Cardiac muscle cell (in vitro differentiated cells and primary cell): ENCODE data around the gene TNFRSF4. TPM values are rescaled to one million over a fixed set of nuclear protein-coding genes. Genes with fewer than 3 reads are reported as not detected.

Source experiments
- DNase-seq, 2 donors: peaks; one replicate each; pipeline versions ENCODE4 v3.0.0 to v3.0.0-alpha.2; 2010 to 2017; ENCODE audit warnings: low read depth in 1 of 2, low spot score in 1 of 2
- H3K27ac ChIP-seq: fragments of 200-600 bp; sonication (generic); 2 replicates; pipeline ENCODE4 v1.5.1; 2016
- H3K27me3 ChIP-seq: fragments of 200-600 bp; sonication (generic); 2 replicates; pipeline ENCODE4 v1.6.0; 2016; ENCODE audit warnings: control low read depth
- H3K36me3 ChIP-seq: fragments of 200-600 bp; sonication (generic); 2 replicates; pipeline ENCODE4 v1.5.1; 2016; ENCODE audit warnings: control low read depth
- H3K4me1 ChIP-seq: fragments of 200-600 bp; sonication (generic); 2 replicates; pipeline ENCODE4 v1.8.1; 2017; ENCODE audit warnings: low read depth, mild to moderate bottlenecking, mixed run types
- H3K4me3 ChIP-seq: fragments of 200-600 bp; sonication (generic); 2 replicates; pipeline ENCODE4 v1.5.1; 2016; ENCODE audit warnings: mild to moderate bottlenecking
- H3K9me3 ChIP-seq: fragments of 200-600 bp; sonication (generic); 2 replicates; pipeline ENCODE4 v1.5.1; 2017; ENCODE audit warnings: low read depth, mild to moderate bottlenecking, control low read depth
- polyA plus RNA-seq: library from polyadenylated mRNA; unstranded; fragments of >200 nt; fragmentation: Nextera tagmentation; extraction: Ambion mirVana; gene quantifications from 2 replicates; pipeline ENCODE4 v1.2.1, GENCODE V29; 2016
- total RNA-seq: library from RNA; depleted of rRNA; stranded (reverse); fragments of >200 nt; gene quantifications from 2 replicates; pipeline ENCODE4 v1.2.3, GENCODE V29; 2016
- TF ChIP-seq, protein P1 (sequence below): IDR thresholded peaks from 2 replicates; pipeline ENCODE4 v1.5.1; 2012; ENCODE audit warnings: low read depth, mild to moderate bottlenecking, low read length

TNFRSF4 gene
- total and polyA plus RNA-seq, 2 experiments from 2014 or later = not detected

DNA sequence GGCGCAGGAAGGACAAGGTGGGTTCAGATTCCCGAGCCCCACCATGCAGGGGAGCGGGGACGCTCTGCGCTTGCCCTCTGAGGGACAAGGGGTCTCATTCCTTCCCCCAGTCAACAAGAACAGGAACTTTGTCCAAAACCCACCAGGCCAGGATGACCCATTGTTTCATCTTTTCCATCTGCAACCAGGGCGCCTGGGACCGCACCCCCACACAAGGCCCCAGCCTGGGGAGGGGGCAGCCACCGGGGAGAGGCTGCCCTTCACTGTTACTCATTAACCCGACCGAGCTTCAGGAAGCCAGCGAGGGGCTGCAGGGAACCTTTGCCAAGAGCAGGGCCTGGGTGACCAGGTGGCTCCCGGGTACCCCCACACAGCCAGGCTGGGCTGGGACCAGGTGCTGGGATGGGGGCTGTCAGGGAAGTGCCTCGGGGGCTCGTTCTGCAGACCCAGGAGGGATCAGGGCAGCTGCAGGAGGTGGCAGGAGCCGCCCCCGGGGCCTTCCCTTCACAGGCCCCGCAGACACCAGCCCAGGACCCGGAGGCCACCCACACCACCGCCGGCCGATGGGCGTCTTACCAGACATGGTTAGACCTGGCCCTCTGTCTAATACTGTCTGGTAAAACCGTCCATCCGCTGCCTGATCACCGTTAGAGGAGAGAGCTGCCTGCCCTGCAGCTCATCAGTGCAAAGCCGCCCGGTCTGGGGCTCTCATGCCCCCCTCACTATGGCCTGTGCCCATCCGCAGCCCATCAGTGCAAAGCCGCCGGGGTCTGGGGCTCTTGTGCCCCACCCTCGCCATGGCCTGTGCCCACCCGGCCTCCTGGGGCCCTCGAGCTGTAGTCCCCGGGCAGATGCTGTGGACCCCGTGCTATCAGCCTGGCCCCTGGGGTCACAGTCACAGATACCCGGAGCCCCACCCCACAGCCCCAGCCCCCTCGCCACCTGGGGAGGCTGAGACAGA is 45.2 kb downstream of the TNFRSF4 start:
- DNase-seq = no peak
- Histone ChIP-seq H3K27me3 (peaks cover 25% of the 10 kb centered on the region), H3K9me3 (no peaks in the 10 kb centered on the region), H3K36me3 (no peaks in the 10 kb centered on the region), H3K4me3 (no peak overlapping the region), H3K27ac (no peak overlapping the region), H3K4me1 (no peaks in the 10 kb centered on the region)
- TF ChIP-seq, protein P1, sequence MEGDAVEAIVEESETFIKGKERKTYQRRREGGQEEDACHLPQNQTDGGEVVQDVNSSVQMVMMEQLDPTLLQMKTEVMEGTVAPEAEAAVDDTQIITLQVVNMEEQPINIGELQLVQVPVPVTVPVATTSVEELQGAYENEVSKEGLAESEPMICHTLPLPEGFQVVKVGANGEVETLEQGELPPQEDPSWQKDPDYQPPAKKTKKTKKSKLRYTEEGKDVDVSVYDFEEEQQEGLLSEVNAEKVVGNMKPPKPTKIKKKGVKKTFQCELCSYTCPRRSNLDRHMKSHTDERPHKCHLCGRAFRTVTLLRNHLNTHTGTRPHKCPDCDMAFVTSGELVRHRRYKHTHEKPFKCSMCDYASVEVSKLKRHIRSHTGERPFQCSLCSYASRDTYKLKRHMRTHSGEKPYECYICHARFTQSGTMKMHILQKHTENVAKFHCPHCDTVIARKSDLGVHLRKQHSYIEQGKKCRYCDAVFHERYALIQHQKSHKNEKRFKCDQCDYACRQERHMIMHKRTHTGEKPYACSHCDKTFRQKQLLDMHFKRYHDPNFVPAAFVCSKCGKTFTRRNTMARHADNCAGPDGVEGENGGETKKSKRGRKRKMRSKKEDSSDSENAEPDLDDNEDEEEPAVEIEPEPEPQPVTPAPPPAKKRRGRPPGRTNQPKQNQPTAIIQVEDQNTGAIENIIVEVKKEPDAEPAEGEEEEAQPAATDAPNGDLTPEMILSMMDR = no peak

DNA sequence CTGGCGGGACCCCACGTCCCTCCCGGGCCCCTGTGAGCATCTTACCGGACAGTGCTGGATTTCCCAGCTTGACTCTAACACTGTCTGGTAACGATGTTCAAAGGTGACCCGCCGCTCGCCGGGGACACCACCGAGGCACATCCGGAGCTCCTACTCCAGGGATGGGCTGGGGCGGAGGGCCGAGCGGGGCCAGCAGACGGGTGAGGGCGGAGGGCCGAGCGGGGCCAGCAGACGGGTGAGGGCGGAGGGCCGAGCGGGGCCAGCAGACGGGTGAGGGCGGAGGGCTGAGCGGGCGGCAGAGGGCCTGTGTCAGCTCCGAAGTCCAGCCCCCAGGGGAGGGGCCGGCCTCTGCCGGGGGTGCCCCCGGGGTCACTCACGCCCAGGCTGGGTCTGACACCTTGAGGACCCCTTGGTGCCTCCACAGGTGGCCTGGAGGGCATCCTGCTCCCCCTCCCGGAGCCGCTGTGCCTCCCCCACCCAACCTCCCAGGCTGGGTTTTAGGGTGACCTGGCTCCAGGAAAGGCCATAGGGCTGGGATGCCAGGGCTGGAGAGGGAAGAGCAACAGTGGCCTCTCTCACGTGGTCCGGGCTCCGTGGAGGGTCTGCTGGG is 46.0 kb downstream of the TNFRSF4 start:
- Histone ChIP-seq H3K27me3 (peaks cover 19% of the 10 kb centered on the region), H3K36me3 (no peaks in the 10 kb centered on the region), H3K27ac (no peak overlapping the region), H3K4me1 (no peaks in the 10 kb centered on the region), H3K4me3 (no peak overlapping the region), H3K9me3 (no peaks in the 10 kb centered on the region)
- DNase-seq = no peak
- TF ChIP-seq, protein P1 = no peak

DNA sequence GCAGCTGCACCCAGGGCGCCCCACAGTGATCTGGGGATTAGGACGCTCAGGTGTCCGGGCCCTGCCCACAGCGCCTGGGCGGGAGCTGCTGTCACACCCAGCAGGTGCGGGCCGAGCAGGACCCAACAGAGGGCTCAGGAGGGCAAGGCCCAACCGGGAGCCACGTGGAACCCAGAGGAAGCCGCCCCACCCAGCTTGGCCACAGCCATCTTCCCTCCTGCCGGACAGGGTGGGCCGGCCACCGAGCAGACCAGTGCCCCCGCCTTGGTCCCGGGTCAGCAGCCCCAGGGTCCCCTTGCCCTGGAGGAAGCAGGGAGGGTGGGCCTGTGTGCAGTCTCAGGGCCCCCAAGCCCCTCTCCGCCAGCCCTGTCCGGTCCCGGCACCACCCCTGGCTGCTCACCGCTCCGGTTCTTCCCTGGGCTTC is 46.5 kb downstream of the TNFRSF4 start:
- DNase-seq = no peak
- Histone ChIP-seq H3K4me1 (no peaks in the 10 kb centered on the region), H3K4me3 (no peak overlapping the region), H3K27me3 (peaks cover 17% of the 10 kb centered on the region), H3K36me3 (no peaks in the 10 kb centered on the region), H3K27ac (no peak overlapping the region), H3K9me3 (no peaks in the 10 kb centered on the region)
- TF ChIP-seq, protein P1 = no peak

DNA sequence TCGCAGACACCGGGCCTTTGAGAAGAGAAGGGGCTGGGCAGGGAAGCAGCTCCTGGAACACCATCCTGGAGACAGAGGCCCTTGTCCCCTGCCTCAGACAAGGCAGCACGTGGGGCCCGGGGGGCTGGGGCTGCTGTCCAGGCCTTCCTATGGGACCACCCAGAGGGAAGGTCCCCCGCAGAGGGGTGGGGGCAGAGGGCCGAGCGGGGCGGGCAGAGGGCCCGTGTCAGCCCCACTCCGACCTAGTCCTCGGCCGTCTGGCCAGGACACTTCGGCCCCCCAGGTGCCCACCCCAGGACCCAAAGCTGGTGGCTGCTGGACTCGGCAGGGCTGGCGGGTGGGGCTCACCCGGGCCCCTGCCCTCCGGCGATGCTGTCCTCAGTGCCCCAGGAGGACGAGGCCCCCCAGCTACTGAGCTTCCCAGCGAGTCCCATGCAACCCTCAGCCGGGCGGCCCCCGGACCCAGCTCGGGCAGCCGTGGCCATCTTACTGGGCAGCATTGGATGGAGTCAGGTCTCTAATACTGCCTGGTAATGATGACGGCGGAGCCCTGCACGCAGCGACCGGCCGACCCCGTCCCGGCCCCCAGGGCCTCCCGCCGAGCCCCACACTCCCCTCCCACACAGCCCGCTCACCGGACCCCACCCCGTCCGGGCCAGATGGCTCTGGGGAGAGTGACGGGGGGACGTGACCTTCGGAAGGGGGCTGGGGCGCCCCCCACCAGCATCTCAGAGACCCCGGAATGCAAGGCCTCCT is 47.1 kb downstream of the TNFRSF4 start:
- Histone ChIP-seq H3K36me3 (no peaks in the 10 kb centered on the region), H3K9me3 (no peaks in the 10 kb centered on the region), H3K27ac (no peak overlapping the region), H3K4me1 (no peaks in the 10 kb centered on the region), H3K27me3 (peaks cover 13% of the 10 kb centered on the region), H3K4me3 (no peak overlapping the region)
- DNase-seq = no peak
- TF ChIP-seq, protein P1 = no peak

DNA sequence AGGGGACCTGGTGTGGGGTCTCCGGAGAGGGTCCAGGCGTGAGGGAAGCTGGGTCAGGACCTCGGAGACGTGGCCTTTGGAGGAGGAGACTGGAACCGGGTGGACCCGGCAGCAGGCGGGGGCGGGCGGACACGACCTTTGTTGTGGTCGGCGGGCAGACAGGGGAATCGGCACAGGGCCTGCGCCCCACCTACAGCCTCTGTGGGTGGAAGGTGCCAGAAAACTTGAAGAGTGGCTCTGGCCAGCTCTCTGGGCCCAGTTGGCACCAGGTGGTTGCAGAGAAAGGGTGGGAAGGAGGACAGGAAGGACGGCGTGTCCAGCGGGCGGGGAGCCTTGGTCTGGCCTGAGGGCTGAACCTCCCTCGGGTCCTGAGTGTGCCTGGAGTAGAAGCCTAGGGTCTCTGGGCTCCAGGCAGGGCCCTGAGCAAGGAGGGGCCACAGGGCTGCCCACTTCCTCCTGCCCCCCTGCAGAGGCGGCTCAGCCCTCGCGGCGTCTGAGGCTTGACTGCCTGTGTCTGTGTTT is 48.0 kb downstream of the TNFRSF4 start:
- Histone ChIP-seq H3K36me3 (no peaks in the 10 kb centered on the region), H3K9me3 (no peaks in the 10 kb centered on the region), H3K4me3 (no peak overlapping the region), H3K27ac (no peak overlapping the region), H3K27me3 (peaks cover 13% of the 10 kb centered on the region), H3K4me1 (no peaks in the 10 kb centered on the region)
- TF ChIP-seq, protein P1 = no peak
- no peak for DNase-seq
